Mesenchymal stem cell (in vitro differentiated cells and primary cell): ENCODE measurements around the gene SGCG.

Experiments used
- DNase-seq: peaks from one replicate; pipeline ENCODE4 v3.0.0-alpha.2; 2013
- H2AFZ ChIP-seq: one replicate; pipeline ENCODE4 v1.6.1; 2013; ENCODE audit warnings: low read depth, mild to moderate bottlenecking, control low read depth, inconsistent platforms, low read length, moderate library complexity
- H2AK5ac ChIP-seq: 2 replicates; pipeline ENCODE4 v1.6.1; 2013; ENCODE audit warnings: low read length, moderate library complexity, mild to moderate bottlenecking, inconsistent platforms; ENCODE audit not compliant: severe bottlenecking
- H2BK120ac ChIP-seq: one replicate; pipeline ENCODE4 v1.6.1; 2013; ENCODE audit warnings: low read depth, mild to moderate bottlenecking, inconsistent platforms, low read length, moderate library complexity
- H2BK12ac ChIP-seq, 2 experiments: one replicate each; pipeline ENCODE4 v1.6.1; 2013; ENCODE audit warnings: inconsistent platforms in 2 of 2, low read length in 2 of 2, mild to moderate bottlenecking in 2 of 2, moderate library complexity in 2 of 2, control low read depth in 1 of 2
- H2BK15ac ChIP-seq: one replicate; pipeline ENCODE4 v1.6.1; 2013; ENCODE audit warnings: mild to moderate bottlenecking, low read depth, inconsistent platforms; ENCODE audit not compliant: poor library complexity, severe bottlenecking
- H2BK5ac ChIP-seq: 2 replicates; pipeline ENCODE4 v1.6.1; 2013; ENCODE audit warnings: low read depth, mild to moderate bottlenecking, low read length, control low read depth, inconsistent platforms; ENCODE audit not compliant: poor library complexity, severe bottlenecking
- H3K14ac ChIP-seq, 2 experiments: one replicate each; pipeline ENCODE4 v1.6.1; 2013; ENCODE audit warnings: inconsistent platforms in 2 of 2, low read length in 2 of 2, control low read depth in 1 of 2, mild to moderate bottlenecking in 1 of 2, moderate library complexity in 1 of 2
- H3K18ac ChIP-seq, 2 experiments: one replicate each; pipeline ENCODE4 v1.6.1; 2013; ENCODE audit warnings: inconsistent platforms in 2 of 2, low read length in 2 of 2, control low read depth in 1 of 2, low read depth in 1 of 2, mild to moderate bottlenecking in 1 of 2
- H3K23ac ChIP-seq, 2 experiments: one replicate each; pipeline ENCODE4 v1.6.1; 2013; ENCODE audit warnings: inconsistent platforms in 2 of 2, low read length in 2 of 2, mild to moderate bottlenecking in 2 of 2, moderate library complexity in 2 of 2, control low read depth in 1 of 2
- H3K27ac ChIP-seq: 2 replicates; pipeline ENCODE4 v1.5.1; 2013; ENCODE audit warnings: mild to moderate bottlenecking, moderate library complexity, low read length, control low read depth, inconsistent platforms; ENCODE audit not compliant: poor library complexity, severe bottlenecking
- H3K27me3 ChIP-seq, 2 experiments: 2 replicates each; pipeline versions ENCODE4 v1.6.1 to v1.7.0; 2013; ENCODE audit warnings: low read length in 2 of 2, mild to moderate bottlenecking in 2 of 2, moderate library complexity in 2 of 2, control low read depth in 1 of 2, inconsistent platforms in 1 of 2; ENCODE audit not compliant: control insufficient read depth in 1 of 2, insufficient read depth in 1 of 2
- H3K36me3 ChIP-seq, 2 experiments: 2 replicates each; pipeline versions ENCODE4 v1.6.1 to v1.7.0; 2013; ENCODE audit warnings: low read length in 2 of 2, control low read depth in 1 of 2, inconsistent platforms in 1 of 2, low read depth in 1 of 2, mild to moderate bottlenecking in 1 of 2; ENCODE audit not compliant: insufficient read depth in 2 of 2, control insufficient read depth in 1 of 2
- H3K4ac ChIP-seq, 2 experiments: one replicate each; pipeline ENCODE4 v1.6.1; 2013; ENCODE audit warnings: inconsistent platforms in 2 of 2, low read length in 2 of 2, mild to moderate bottlenecking in 2 of 2, moderate library complexity in 2 of 2, control low read depth in 1 of 2, low read depth in 1 of 2
- H3K4me1 ChIP-seq: 2 replicates; pipeline ENCODE4 v1.6.1; 2013; ENCODE audit warnings: low read depth, low read length, control low read depth; ENCODE audit not compliant: control insufficient read depth, insufficient read depth
- H3K4me2 ChIP-seq: 2 replicates; pipeline ENCODE4 v1.6.1; 2013; ENCODE audit warnings: low read length, mild to moderate bottlenecking, inconsistent platforms; ENCODE audit not compliant: poor library complexity, severe bottlenecking
- H3K4me3 ChIP-seq, 2 experiments: 2 replicates each; pipeline versions ENCODE4 v1.5.1 to v1.7.0; 2013; ENCODE audit warnings: low read length in 2 of 2, mild to moderate bottlenecking in 2 of 2, control low read depth in 1 of 2, low read depth in 1 of 2; ENCODE audit not compliant: insufficient read depth in 1 of 2
- H3K79me1 ChIP-seq: replicated peaks from 2 replicates; pipeline ENCODE4 v1.6.1; 2013; ENCODE audit warnings: mild to moderate bottlenecking, control low read depth, low read length, inconsistent platforms; ENCODE audit not compliant: poor library complexity, severe bottlenecking
- H3K9ac ChIP-seq: 2 replicates; pipeline ENCODE4 v1.7.0; 2013; ENCODE audit warnings: mild to moderate bottlenecking, low read length, moderate library complexity
- H3K9me3 ChIP-seq: 2 replicates; pipeline ENCODE4 v1.7.0; 2013; ENCODE audit warnings: mild to moderate bottlenecking, low read length; ENCODE audit not compliant: control insufficient read depth
- H4K8ac ChIP-seq: one replicate; pipeline ENCODE4 v1.6.1; 2013; ENCODE audit warnings: inconsistent platforms, mild to moderate bottlenecking, low read length, moderate library complexity
- H4K91ac ChIP-seq: one replicate; pipeline ENCODE4 v1.6.1; 2013; ENCODE audit warnings: mild to moderate bottlenecking, low read length, inconsistent platforms
- WGBS: methylation state at CpG from one replicate; pipeline ENCODE4 v1.1.7; 2013; ENCODE audit warnings: mixed read lengths; 5-methylcytosine and 5-hydroxymethylcytosine counted together

SGCG gene

GRCh38 chr13:23279321-23279720 is 98.5 kb downstream of the SGCG start:
- H2AK5ac ChIP-seq: no peak overlapping the region
- 89% methylated on average over 1 of the region's 5 CpGs for WGBS
- no peak overlapping the region for H3K4me2 ChIP-seq
- no peak overlapping the region for H3K4ac ChIP-seq
- no peak overlapping the region for H3K27ac ChIP-seq
- H3K27me3 ChIP-seq: no peaks in the 10 kb centered on the region
- no peak overlapping the region for H3K4me3 ChIP-seq
- peak; percentile 2 for DNase-seq
- no peak overlapping the region for H2BK15ac ChIP-seq
- H3K18ac ChIP-seq: no peak overlapping the region
- H3K79me1 ChIP-seq: no peaks in the 10 kb centered on the region
- no peak overlapping the region for H2BK120ac ChIP-seq
- no peak overlapping the region for H3K23ac ChIP-seq
- H2AFZ ChIP-seq: no peak overlapping the region
- no peak overlapping the region for H4K91ac ChIP-seq
- H3K14ac ChIP-seq: no peak overlapping the region
- no peak overlapping the region for H4K8ac ChIP-seq
- no peaks in the 10 kb centered on the region for H3K36me3 ChIP-seq
- H3K9me3 ChIP-seq: no peaks in the 10 kb centered on the region
- H3K4me1 ChIP-seq: no peaks in the 10 kb centered on the region
- no peak overlapping the region for H2BK12ac ChIP-seq
- H3K9ac ChIP-seq: no peak overlapping the region
- H2BK5ac ChIP-seq: no peak overlapping the region

DNA sequence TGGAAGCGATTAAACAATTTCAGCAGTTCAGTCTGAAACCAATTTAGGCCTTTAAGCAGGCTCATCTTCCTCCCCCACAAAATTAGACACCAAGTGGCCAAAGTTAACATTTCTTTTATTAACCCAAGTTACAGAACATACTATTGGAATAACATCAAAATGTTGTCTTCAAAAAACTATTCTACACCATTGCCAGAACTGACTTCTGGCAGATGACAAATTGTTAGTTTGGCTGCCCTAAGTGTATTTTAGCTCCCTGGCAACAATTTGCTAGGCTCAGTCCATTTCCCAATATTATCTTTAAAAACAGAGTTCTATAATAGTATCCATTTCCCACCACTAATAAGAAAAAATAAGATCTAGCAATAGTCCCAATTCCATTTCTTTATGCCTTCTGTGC is 107.8 kb downstream of the SGCG start:
- WGBS: 100% methylated on average over 1 of the region's 1 CpG

GRCh38 chr13:23288995-23289394 is 108.2 kb downstream of the SGCG start:
- Histone ChIP-seq H2BK5ac (no peak overlapping the region), H3K36me3 (no peaks in the 10 kb centered on the region), H2BK120ac (no peak overlapping the region), H3K27ac (no peak overlapping the region), H3K4me2 (no peak overlapping the region), H3K27me3 (no peaks in the 10 kb centered on the region), H4K8ac (no peak overlapping the region), H3K79me1 (no peaks in the 10 kb centered on the region), H2AFZ (no peak overlapping the region), H3K18ac (no peak overlapping the region), H2BK15ac (no peak overlapping the region), H3K14ac (no peak overlapping the region), H3K23ac (no peak overlapping the region), H3K4me1 (no peaks in the 10 kb centered on the region), H3K4ac (no peak overlapping the region), H3K9me3 (no peaks in the 10 kb centered on the region), H2BK12ac (no peak overlapping the region), H2AK5ac (no peak overlapping the region), H4K91ac (no peak overlapping the region), H3K9ac (no peak overlapping the region), H3K4me3 (no peak overlapping the region)
- WGBS: 79% methylated on average over 7 of the region's 7 CpGs
- DNase-seq: no peak

More for the DNA sequence above, 107.8 kb downstream of the SGCG start:
- Histone ChIP-seq H3K14ac (no peak overlapping the region), H3K9ac (no peak overlapping the region), H2BK12ac (no peak overlapping the region), H3K27ac (no peak overlapping the region), H2AK5ac (no peak overlapping the region), H3K79me1 (no peaks in the 10 kb centered on the region), H3K9me3 (no peaks in the 10 kb centered on the region), H4K8ac (no peak overlapping the region), H2BK5ac (no peak overlapping the region), H2BK120ac (no peak overlapping the region), H3K4me2 (no peak overlapping the region), H3K23ac (no peak overlapping the region), H3K36me3 (no peaks in the 10 kb centered on the region), H3K4me1 (no peaks in the 10 kb centered on the region), H4K91ac (no peak overlapping the region), H2BK15ac (no peak overlapping the region), H3K4ac (no peak overlapping the region), H3K27me3 (no peaks in the 10 kb centered on the region), H3K18ac (no peak overlapping the region), H3K4me3 (no peak overlapping the region), H2AFZ (no peak overlapping the region)
- DNase-seq: no peak

GRCh38 chr13:23289917-23290357 is 109.2 kb downstream of the SGCG start:
- Histone ChIP-seq H3K4me2 (no peak overlapping the region), H3K4me1 (no peaks in the 10 kb centered on the region), H2BK12ac (no peak overlapping the region), H2BK120ac (no peak overlapping the region), H3K4ac (no peak overlapping the region), H3K14ac (no peak overlapping the region), H3K4me3 (no peak overlapping the region), H2BK15ac (no peak overlapping the region), H3K18ac (no peak overlapping the region), H3K79me1 (no peaks in the 10 kb centered on the region), H2AK5ac (no peak overlapping the region), H3K23ac (no peak overlapping the region), H3K9me3 (no peaks in the 10 kb centered on the region), H3K9ac (no peak overlapping the region), H4K8ac (no peak overlapping the region), H3K27ac (no peak overlapping the region), H3K36me3 (no peaks in the 10 kb centered on the region), H2AFZ (no peak overlapping the region), H4K91ac (no peak overlapping the region), H3K27me3 (no peaks in the 10 kb centered on the region), H2BK5ac (no peak overlapping the region)
- WGBS: 77% methylated on average over 5 of the region's 5 CpGs
- no peak for DNase-seq
